Measurements from ENCODE around the gene CALN1.

DNA sequence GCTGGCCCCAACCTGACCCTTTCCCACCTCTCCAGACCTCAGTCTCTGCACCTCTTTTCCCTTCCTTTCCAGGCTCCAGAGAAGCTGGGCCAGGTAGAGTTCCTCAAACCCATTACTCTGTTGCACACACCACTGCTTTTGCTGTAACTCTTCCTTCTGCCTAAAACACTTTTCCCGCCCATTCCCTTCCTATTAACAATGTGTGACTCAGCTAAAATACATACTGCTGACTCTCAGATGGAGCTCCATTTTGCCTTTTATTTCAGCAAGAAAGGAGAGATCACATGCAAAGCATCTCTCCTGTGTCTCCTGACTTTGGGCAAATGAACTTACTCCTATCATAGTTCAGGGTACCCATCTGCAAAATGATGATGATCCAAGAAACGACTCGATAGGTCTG is 201.0 kb downstream of the CALN1 start:
- TF ChIP-seq ZNF274 (IDR thresholded peaks at IDR 0.05; ENCODE audit: low read depth, low read length) (no peak), SUZ12 (IDR thresholded peaks at IDR 0.05; ENCODE audit: extremely low read depth, insufficient read depth, insufficient read length) (no peak)
